Smooth muscle cell (in vitro differentiated cells): Measurements from ENCODE around the gene CRYGB. TPM values are rescaled to one million over a fixed set of nuclear protein-coding genes. Genes with fewer than 3 reads are reported as not detected.

Experiments used
- DNase-seq: peaks from one replicate; lab custom pipeline; 2025; ENCODE audit not compliant: unreplicated experiment; lab: John Stamatoyannopoulos, UW
- H2AFZ ChIP-seq: fragments of 200-600 bp; sonication (generic); 2 replicates; pipeline ENCODE4 v1.6.0; 2016; ENCODE audit warnings: antibody characterized with exemption, low read depth, mild to moderate bottlenecking
- H3F3A ChIP-seq: fragments of 200-600 bp; sonication (generic); 2 replicates; pipeline ENCODE4 v1.6.0; 2017; ENCODE audit warnings: antibody characterized with exemption, low read depth
- H3K27ac ChIP-seq: fragments of 200-600 bp; sonication (generic); 2 replicates; pipeline ENCODE4 v1.5.1; 2016; ENCODE audit warnings: low read depth, mild to moderate bottlenecking
- H3K27me3 ChIP-seq: fragments of 200-600 bp; sonication (generic); 2 replicates; pipeline ENCODE4 v1.6.1; 2016; ENCODE audit warnings: low read depth, mild to moderate bottlenecking
- H3K36me3 ChIP-seq: fragments of 200-600 bp; sonication (generic); 2 replicates; pipeline ENCODE4 v1.5.1; 2016; ENCODE audit warnings: low read depth
- H3K4me1 ChIP-seq: fragments of 200-600 bp; sonication (generic); 2 replicates; pipeline ENCODE4 v1.5.1; 2016; ENCODE audit warnings: low read depth
- H3K4me2 ChIP-seq: fragments of 200-600 bp; sonication (generic); 2 replicates; pipeline ENCODE4 v1.6.0; 2016; ENCODE audit warnings: mild to moderate bottlenecking
- H3K4me3 ChIP-seq: fragments of 200-600 bp; sonication (generic); 2 replicates; pipeline ENCODE4 v1.5.1; 2016; ENCODE audit warnings: mild to moderate bottlenecking
- H3K79me2 ChIP-seq: fragments of 200-600 bp; sonication (generic); 2 replicates; pipeline ENCODE4 v1.6.0; 2016; ENCODE audit warnings: low read depth, mild to moderate bottlenecking
- H3K9ac ChIP-seq: fragments of 200-600 bp; sonication (generic); 2 replicates; pipeline ENCODE4 v1.6.0; 2016; ENCODE audit warnings: low read depth
- H3K9me3 ChIP-seq: fragments of 200-600 bp; sonication (generic); replicated peaks from 2 replicates; pipeline ENCODE4 v1.5.1; 2016; ENCODE audit warnings: low read depth
- H4K20me1 ChIP-seq: fragments of 200-600 bp; sonication (generic); 2 replicates; pipeline ENCODE4 v1.6.0; 2016; ENCODE audit warnings: low read depth
- CTCF ChIP-seq: fragments of 200-600 bp; sonication (generic); IDR thresholded peaks from 2 replicates; pipeline ENCODE4 v1.5.1; 2017; ENCODE audit warnings: borderline replicate concordance, mild to moderate bottlenecking, antibody characterized with exemption; ENCODE audit not compliant: insufficient read depth, poor library complexity, severe bottlenecking
- WGBS: methylation state at CpG from one replicate; pipeline ENCODE4 v1.1.7; 2016; ENCODE audit warnings: low lambda C conversion rate; 5-methylcytosine and 5-hydroxymethylcytosine counted together
- polyA plus RNA-seq: library from polyadenylated mRNA; unstranded; fragments of >200 nt; fragmentation: Nextera tagmentation; extraction: Ambion mirVana; gene quantifications from 2 replicates; pipeline ENCODE4 v1.2.1, GENCODE V29; 2016
- total RNA-seq: library from RNA; depleted of rRNA; stranded (reverse); fragments of >200 nt; gene quantifications from 2 replicates; pipeline ENCODE4 v1.2.3, GENCODE V29; 2014

The CRYGB gene
- total and polyA plus RNA-seq, 2 experiments from 2014 or later: not detected

- no peaks in the 10 kb centered on the region for H3K4me1 ChIP-seq
- peak; percentile 6 for TF ChIP-seq CTCF
- no peak for DNase-seq
- no peak overlapping the region for H3K4me3 ChIP-seq
- H3K36me3 ChIP-seq: no peaks in the 10 kb centered on the region
- no peaks in the 10 kb centered on the region for H3F3A ChIP-seq
- H4K20me1 ChIP-seq: no peaks in the 10 kb centered on the region
- H3K9ac ChIP-seq: no peak overlapping the region
- no peaks in the 10 kb centered on the region for H3K27me3 ChIP-seq
- no peaks in the 10 kb centered on the region for H3K79me2 ChIP-seq
- H3K9me3 ChIP-seq: no peaks in the 10 kb centered on the region
- H3K4me2 ChIP-seq: no peak overlapping the region
- H3K27ac ChIP-seq: no peak overlapping the region
- no peak overlapping the region for H2AFZ ChIP-seq
- WGBS: 75% methylated on average over 2 of the region's 2 CpGs
Observed at GRCh38 chr2:208148803-208149202, 2.8 kb upstream of the CRYGB start.

DNA sequence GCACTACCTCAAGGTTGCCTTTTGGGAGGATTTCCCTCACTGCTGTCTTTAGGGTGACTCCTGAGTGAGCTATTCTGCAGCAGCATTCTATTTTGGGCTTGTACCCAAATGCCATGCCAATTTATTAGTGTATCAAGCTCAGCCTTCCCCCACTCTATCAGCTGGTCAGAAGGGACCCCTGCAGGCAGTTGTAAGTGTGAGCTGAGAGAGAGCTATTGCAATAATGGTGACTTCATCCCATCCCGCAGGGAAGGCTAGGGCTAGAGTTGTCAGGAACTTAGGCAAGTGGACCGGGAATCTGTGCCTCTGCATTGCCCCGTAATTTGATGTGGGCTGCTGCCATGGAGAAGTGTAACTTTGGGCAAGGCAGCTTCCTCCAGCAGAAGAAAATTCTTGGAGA, 1.8 kb upstream of the CRYGB start:
- Histone ChIP-seq H3K79me2 (no peaks in the 10 kb centered on the region), H3K9ac (no peak overlapping the region), H3K36me3 (no peaks in the 10 kb centered on the region), H3K4me1 (no peaks in the 10 kb centered on the region), H3K9me3 (no peaks in the 10 kb centered on the region), H3F3A (no peaks in the 10 kb centered on the region), H3K4me2 (no peak overlapping the region), H3K4me3 (no peak overlapping the region), H2AFZ (no peak overlapping the region), H3K27me3 (no peaks in the 10 kb centered on the region), H4K20me1 (no peaks in the 10 kb centered on the region), H3K27ac (no peak overlapping the region)
- WGBS: 77% methylated on average over 3 of the region's 3 CpGs
- DNase-seq: no peak
- TF ChIP-seq CTCF: no peak

DNA sequence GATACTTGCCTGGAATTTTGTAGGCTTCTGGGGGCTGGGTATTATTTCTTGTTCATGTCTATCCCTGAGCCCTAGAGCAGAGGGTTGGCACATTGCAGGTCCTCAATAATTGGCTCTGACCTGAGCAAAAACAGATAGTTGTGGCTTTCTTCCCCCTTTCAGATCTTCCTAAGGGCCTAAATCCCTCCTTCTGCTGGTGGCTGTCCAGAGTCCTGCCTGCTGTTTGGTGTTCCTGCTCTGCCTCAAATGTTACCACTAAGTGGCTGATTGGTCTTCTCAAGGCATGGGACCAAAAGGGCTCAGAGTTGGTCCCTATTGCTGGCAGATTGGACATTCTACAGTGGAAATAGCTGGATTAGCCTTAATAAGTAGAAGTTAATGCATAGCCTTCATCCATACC, 1.1 kb upstream of the CRYGB start:
- Histone ChIP-seq H3K4me2 (no peak overlapping the region), H3K27ac (no peak overlapping the region)

More for the DNA sequence above, 1.1 kb upstream of the CRYGB start:
- no peaks in the 10 kb centered on the region for H3K9me3 ChIP-seq
- no peaks in the 10 kb centered on the region for H4K20me1 ChIP-seq
- no peak overlapping the region for H2AFZ ChIP-seq
- no peak for TF ChIP-seq CTCF
- no peaks in the 10 kb centered on the region for H3K4me1 ChIP-seq
- no peaks in the 10 kb centered on the region for H3F3A ChIP-seq
- H3K79me2 ChIP-seq: no peaks in the 10 kb centered on the region
- DNase-seq: no peak
- no peaks in the 10 kb centered on the region for H3K27me3 ChIP-seq
- no peak overlapping the region for H3K9ac ChIP-seq
- no peaks in the 10 kb centered on the region for H3K36me3 ChIP-seq
- H3K4me3 ChIP-seq: no peak overlapping the region
